Caki2 (cell line): Measurements from ENCODE around the gene S1PR4. TPM values are rescaled to one million over a fixed set of nuclear protein-coding genes. Genes with fewer than 3 reads are reported as not detected.
"Not testable (repeated sequence)": the region's sequence is repeated elsewhere in the genome, so short reads cannot be mapped to it uniquely, and the experiment has no call there.

Experiments
- DNase-seq: peaks from one replicate; pipeline ENCODE4 v3.0.0-alpha.2; 2015; ENCODE audit warnings: low read depth
- in situ Hi-C: cut with HindIII; loops from 2 replicates; pipeline ENCODE4 v1.10.0; 2016; ENCODE audit warnings: low sequenced_read_pairs, low pct_unique_long_range_greater_than_20kb, mixed read lengths
- total RNA-seq: library from RNA; depleted of rRNA; stranded (reverse); fragments of >200 nt; shearing (Covaris generic); gene quantifications from 2 replicates; pipeline ENCODE4 v1.2.3, GENCODE V29; 2014; ENCODE audit warnings: low replicate concordance

Gene S1PR4
- total RNA-seq, 1 experiment from 2014 or later, result not detected

DNA sequence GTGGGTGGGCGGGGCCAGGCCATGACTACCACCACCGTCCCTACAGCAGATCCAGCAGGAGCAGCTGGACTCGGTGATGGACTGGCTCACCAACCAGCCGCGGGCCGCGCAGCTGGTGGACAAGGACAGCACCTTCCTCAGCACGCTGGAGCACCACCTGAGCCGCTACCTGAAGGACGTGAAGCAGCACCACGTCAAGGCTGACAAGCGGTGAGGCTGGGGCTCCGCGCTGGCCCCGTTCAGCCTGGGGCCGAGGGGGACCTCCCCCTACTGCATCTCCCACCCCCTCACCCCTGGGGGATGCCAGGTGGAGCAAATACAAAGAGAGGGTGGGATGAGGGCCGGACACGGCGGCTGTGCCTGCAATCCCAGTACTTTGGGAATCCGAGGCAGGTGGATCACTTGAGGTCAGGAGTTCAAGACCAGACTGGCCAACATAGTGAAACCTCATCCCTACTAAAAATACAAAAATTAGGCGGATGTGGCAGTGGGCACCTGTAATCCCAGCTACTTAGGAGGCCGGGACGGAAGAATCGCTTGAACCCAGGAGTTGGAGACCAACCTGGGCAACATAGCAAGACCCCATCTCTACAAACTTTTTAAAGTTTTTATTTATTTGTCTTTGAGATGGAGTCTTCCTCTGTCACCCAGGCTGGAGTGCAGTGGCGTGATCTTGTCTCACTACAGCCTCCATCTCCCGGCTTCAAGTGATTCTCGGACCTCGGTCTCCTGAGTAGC lies 27.8 kb downstream of the S1PR4 start:
- in situ Hi-C loops, result no loop called here
- DNase-seq, result no peak

DNA sequence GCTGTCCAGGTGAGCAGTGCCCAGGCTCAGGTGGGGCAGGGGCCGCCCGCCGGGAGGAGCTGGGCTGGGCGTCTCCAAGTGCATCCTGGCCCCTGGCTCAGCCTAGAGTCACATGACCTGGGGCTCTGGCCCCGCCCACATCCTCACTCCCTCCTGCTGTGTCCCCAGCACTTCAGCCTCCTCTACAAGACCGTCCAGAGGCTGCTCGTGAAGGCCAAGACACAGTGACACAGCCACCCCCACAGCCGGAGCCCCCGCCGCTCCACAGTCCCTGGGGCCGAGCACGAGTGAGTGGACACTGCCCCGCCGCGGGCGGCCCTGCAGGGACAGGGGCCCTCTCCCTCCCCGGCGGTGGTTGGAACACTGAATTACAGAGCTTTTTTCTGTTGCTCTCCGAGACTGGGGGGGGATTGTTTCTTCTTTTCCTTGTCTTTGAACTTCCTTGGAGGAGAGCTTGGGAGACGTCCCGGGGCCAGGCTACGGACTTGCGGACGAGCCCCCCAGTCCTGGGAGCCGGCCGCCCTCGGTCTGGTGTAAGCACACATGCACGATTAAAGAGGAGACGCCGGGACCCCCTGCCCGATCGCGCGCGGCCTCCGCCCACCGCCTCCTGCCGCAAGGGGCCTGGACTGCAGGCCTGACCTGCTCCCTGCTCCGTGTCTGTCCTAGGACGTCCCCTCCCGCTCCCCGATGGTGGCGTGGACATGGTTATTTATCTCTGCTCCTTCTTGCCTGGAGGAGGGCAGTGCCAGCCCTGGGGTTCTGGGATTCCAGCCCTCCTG lies 29.1 kb downstream of the S1PR4 start:
- in situ Hi-C loops, result no loop called here
- DNase-seq, result no peak

DNA sequence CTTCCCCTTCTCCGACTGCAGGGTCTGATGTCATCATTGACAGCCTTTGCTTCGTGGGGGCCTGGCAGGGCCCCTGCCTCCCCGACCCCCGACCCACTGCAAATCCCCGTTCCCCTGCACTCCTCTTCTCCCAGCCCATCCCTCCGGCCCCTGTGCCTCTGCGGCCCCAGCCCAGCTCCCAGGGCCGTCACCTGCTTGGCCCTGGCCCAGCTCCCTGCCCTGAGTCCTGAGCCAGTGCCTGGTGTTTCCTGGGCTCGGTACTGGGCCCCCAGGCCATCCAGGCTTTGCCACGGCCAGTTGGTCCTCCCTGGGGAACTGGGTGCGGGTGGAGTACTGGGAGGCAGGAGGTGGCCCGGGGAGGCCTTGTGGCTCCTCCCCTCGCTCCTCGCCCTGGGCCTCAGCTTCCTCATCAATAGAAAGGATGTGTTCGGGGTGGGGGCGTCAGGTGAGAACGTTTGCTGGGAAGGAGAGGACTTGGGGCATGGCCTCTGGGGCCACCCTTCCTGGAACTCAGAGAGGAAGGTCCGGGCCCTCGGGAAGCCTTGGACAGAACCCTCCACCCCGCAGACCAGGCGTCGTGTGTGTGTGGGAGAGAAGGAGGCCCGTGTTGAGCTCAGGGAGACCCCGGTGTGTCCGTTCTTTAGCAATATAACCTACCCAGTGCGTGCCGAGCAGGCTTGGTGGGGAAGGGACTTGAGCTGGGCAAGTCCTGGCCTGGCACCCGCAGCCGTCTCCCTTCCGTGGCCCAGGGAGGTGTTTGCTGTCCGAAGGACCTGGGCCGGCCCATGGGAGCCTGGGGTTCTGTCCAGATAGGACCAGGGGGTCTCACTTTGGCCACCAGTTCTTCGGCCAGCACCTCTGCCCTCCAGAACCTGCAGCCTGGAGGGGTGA lies 30.0 kb downstream of the S1PR4 start:
- no peak for DNase-seq
- in situ Hi-C loops, result no loop called here

DNA sequence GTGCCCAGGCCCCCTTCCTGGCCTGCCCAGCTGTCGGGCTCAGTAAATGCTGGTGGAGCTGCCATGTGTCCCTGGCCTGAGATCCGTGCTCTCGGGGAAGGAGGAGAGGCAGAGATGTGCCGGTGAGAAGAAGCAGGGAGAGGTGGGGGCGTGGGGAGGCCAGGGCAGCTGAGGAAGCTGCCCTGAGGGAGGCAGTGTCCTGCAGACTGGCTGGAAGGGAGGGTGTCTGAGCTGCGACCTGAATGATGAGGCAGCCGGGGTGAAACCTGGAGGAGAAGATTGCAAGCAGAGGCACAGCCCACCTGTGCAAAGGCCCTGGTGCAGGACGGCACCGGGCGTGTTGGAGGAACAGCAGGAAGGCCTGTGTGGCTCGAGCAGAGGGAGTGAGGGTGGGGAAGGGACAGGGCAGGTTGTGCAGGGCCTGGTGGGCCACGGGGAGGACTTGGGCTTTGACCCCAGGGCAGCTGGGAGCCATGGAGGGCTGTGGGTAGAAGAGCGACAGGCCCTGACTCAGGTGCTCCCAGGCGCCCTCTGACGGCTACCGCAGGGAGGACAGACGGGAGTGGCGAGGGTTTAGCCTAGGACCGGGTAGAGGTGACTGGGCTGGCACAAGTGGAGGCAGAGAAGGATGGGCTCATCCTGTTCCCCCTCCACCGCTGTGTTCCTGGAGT lies 31.9 kb downstream of the S1PR4 start:
- no peak for DNase-seq
- in situ Hi-C loops, result no loop called here

DNA sequence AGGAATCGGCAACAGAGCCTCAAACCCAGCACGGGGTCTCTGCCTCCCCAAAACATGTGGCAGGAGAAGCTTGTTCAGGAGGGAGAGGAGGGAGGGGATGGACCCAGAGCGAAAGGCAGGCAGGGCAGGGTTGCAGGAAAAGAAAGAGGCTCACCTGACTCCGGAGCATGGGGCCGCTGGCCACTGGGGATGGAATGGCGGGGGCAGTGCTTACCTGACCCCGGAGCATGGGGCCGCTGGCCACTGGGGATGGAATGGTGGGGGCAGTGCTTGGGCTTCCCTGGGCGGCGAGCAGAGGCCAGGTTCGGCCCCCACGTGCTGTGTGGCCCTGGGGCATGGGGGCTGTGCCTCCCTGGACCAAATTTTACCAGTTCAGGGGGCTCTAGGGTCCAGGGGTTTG lies 32.6 kb downstream of the S1PR4 start:
- in situ Hi-C loops, result no loop called here
- DNase-seq, result no peak

DNA sequence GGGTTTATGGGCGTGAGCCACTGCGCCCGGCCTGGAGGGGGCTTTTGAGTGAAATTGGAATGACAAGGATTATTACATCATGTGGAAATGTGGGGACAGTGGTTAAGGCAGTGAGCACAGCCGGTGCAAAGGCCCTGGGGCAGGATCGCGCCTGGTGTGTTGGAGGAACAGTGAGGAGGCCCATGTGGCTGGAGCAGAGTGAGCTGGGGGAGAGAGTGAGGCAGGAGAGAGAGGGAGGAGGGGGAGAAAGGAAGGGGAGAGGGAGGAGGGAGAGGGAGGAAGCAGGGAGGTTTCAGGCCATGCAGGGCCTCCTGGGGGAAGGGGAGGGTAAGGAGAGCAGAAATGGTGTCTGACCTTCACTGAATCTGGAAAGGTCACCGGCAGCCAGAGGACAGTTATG lies 34.6 kb downstream of the S1PR4 start:
- in situ Hi-C loops, result no loop called here
- no peak for DNase-seq

DNA sequence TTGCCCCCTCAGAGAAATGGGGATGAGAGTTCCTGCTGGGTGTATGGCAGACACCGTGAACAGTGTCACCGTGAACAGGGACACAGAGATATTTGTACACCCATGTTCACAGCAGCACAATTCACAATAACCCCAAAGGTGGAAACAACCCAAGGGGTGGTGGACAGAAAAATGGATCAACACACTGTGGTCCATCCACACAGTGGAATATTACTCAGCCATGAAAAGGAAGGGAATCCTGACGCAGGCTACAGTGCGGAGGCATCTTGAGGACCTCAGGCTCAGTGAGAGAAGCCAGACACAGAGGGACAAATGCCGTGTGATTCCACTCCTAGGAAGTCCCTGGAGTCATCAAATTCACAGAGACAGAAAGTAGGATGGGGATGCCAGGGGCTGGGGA lies 38.3 kb downstream of the S1PR4 start:
- no peak for DNase-seq
- in situ Hi-C loops, result no loop called here

DNA sequence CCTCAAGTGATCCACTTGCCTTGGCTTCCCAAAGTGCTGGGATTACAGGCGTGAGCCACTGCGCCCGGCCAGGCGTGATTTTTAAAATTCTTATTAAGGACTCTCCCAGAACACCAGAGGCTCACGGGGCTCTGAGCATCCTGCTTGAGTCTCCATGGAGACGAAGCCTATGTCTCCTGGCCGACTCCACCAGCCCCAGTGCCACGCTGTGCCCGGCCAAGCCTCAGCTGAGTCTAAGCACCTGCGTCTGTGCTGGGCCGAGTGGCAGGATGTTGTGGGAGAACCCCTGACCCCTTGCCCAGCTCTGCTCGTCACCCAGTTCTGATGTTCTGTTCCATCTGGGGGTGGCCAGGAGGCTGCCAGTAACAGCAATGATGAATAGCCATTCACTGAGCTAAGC lies 42.0 kb downstream of the S1PR4 start:
- in situ Hi-C loops, result no loop called here
- DNase-seq, result no peak

DNA sequence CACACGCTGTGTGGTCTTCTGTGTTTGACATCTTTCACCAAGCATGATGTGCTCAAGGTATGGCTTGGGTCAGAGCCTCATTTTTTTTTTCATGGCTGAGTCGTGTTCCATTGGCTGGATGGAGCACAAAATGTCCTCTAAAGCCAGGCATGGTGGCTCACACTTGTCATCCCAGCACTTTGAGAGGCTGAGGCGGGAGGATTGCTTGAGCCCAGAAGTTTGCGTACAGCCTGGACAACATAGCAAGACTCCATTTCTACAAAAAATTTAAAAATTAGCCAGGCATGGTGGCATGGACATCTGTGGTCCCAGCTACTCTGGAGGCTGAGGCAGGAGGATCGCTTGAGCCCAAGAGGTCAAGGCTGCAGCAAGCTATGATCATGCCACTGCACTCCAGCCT lies 43.0 kb downstream of the S1PR4 start:
- in situ Hi-C loops, result not testable (repeated sequence)

DNA sequence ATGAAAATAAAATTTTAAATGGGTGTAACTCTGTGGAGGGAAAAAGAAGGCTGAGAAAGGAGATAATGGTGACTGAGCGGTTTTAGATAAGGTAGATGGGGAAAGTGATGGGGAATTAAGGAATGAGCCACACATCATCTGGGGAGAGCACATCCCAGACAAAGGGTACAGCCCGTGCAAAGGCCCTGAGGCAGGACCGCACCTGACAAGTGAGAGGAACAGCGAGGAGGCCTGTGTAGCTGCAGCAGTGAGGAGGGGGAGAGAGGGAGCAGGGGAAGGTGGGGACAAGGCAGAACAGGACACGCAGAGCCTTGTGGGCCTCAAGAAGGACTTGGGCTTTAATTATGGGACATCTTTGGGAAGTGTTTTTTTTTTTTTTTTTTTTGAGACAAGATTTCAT lies 44.1 kb downstream of the S1PR4 start:
- DNase-seq, result no peak
- in situ Hi-C loops, result no loop called here

More for the DNA sequence above, 43.0 kb downstream of the S1PR4 start:
- DNase-seq, result not testable (repeated sequence)

DNA sequence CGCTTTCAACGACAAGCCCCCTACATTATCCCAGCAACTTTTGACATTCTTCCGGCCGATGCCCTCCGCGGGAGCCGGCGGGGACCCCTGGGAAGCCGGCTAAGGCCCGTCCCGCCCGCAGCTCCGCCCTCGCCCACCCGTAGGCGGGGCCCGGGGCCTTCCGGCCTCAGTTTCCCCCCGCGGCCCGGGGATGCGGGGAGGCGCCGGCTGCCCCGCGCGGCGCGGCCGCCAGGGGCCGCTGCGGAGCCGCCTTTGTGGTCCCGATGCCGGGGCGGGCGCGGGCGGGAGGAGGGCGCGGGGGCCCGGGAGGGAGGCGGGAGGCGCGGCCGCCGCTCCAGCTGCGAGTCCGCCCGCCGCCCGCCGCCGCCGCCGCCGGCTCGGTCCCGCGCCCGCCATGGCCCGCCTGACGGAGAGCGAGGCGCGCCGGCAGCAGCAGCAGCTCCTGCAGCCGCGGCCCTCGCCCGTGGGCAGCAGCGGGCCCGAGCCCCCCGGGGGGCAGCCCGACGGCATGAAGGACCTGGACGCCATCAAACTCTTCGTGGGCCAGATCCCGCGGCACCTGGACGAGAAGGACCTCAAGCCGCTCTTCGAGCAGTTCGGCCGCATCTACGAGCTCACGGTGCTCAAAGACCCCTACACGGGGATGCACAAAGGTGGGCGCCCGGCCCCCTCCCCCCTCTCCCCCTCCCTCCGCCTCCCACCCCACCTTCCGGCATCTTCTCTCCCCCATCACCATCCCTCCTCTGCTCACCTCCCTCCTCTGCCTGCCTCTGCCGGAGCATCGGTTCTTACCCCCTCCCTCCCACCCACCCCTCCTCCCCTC lies 46.0 kb downstream of the S1PR4 start, which contains the start of gene CELF5:
Gene CELF5, plus strand, starts transcription at position 316 of the 823 bp plus-strand sequence. Its CDS starts 79 bp downstream, at position 395.
- DNase-seq, result no peak

DNA sequence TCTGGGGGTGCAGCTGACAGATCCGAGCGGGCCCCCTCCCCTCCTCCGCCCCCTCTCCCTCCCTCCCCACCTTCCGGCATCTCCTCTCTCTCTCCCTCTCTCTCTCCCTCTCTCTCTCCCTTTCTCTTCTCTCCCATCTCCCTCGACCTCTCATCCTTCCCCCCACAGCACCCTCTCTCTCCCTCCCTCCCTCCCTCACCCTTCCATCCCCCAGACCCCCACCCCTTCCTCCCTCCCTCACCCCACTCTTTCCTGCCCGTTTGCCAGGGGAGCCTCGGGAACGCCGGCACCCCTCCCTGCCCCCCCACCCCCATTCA lies 46.6 kb downstream of the S1PR4 start:
- no peak for DNase-seq
- in situ Hi-C loops, result no loop called here

More for the DNA sequence above, 46.0 kb downstream of the S1PR4 start, which contains the start of gene CELF5:
- in situ Hi-C loops, result no loop called here

DNA sequence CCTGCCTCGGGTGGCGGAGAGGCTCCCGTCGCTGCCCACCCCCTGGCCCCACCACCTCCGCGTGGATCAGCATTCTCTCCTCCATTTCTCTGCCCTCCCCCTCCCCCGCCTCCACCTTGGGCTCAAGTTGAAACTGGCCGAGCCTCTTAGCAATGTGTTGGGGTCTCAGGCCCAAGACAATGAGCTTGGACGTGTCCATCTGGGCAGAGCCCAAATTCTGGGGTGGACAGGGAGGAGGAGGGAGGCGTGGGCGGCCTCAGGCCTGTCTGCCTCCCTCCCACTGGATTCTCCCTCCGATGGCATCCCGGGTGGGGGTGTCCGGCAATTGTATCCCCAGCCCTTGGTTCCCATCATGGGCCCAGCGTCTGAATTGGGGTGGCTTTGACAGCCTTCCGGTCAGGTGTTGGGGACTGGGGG lies 47.1 kb downstream of the S1PR4 start:
- DNase-seq, result no peak
- in situ Hi-C loops, result no loop called here

DNA sequence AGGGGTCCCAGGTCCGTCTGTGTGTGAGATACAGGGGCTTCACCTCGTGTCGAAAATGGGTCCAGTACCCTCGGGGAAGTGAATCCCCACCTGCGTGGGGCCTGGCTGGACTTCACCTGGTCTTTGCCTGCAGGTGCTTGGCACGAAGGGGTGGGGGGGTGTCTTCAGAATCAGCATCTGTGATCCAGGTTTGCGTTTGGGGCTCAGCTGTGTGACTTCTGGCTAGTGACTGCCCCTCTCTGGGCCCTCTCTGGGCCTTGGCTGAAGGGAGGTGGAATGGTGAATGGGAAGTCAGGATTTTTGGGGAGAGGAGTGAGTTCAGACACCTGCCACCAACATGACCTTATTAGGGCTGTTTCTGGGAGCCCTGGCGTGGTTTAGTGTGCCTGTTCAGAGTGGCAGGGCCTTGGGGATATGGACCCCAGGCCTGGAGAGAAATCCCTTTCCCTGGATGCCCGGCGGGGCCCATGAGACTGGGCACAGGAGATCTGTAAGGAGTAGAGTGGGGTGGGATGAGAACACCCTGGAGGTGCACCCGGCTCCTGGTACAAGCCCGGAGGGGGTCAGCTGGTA lies 48.6 kb downstream of the S1PR4 start:
- in situ Hi-C loops, result no loop called here
- no peak for DNase-seq

DNA sequence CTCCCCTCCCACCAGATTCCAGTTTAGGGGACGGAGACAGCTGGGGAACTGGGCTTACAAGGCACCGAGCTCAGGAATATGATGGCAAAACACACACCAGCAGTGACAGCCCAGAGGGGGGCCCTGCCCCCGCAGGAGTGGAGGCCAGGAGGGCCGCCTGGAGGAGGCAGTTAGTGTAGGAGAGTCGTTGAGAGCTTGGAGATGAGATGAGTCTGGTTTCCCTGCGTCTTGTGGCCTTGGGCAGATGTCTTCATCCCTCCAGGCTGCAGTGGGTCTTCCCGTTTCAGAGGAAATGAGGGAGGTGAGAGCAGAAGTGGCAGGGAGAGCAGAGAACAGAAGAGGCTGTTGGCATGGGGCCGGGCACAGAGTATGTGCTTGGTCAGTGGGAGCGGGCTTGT lies 50.8 kb downstream of the S1PR4 start:
- no peak for DNase-seq
- in situ Hi-C loops, result no loop called here
